ENCODE results near the gene MMS22L.

- TF ChIP-seq CTCF (IDR thresholded peaks at IDR 0.05), result no peak
- TF ChIP-seq POLR2A (IDR thresholded peaks at IDR 0.05), result no peak
Measured at GRCh38 chr6:97322811-97323210, 39.8 kb upstream of the MMS22L start.

Data from Peyer's patch (tissue), 4 donors.